K562 treated with DMSO at 1 percent for 48 hours (cell line): ENCODE measurements around the gene MAGEB6B. TPM values are rescaled to one million over a fixed set of nuclear protein-coding genes. Genes with fewer than 3 reads are reported as not detected.

ENCODE experiments used
- total RNA-seq: library from RNA; unstranded; fragments of 300-600 nt; gene quantifications from 2 replicates; pipeline ENCODE4 v1.2.3, GENCODE V29; 2022; ENCODE audit warnings: low replicate concordance; ENCODE audit errors: extremely low read depth

Gene MAGEB6B
- total RNA-seq = not detected in 2 replicates

GRCh38 chrX:26160301-26160700 lies at the start of gene MAGEB6B:
TSS of gene MAGEB6B (plus strand) at chrX:26160601. CDS start at chrX:26160601, 0 bp downstream.

GRCh38 chrX:26138274-26138673 lies 22.1 kb upstream of the MAGEB6B start, which contains the start of gene MAGEB18:
TSS of gene MAGEB18 (plus strand) at chrX:26138343. CDS start at chrX:26138986, 643 bp downstream.

GRCh38 chrX:26192204-26192603 lies 31.8 kb downstream of the MAGEB6B start, which contains the start of gene MAGEB6:
TSS of gene MAGEB6 (plus strand) at chrX:26192440. CDS start at chrX:26193847, 1,407 bp downstream.

Other genes starting within 250 kb of the MAGEB6B start
- gene MAGEB18, start 22.3 kb upstream of the MAGEB6B start, total RNA-seq = not detected in 2 replicates
- gene MAGEB6, start 31.8 kb downstream of the MAGEB6B start, total RNA-seq = not detected in 2 replicates
- not detected in 2 replicates for gene MAGEB5, start 55.6 kb downstream of the MAGEB6B start, total RNA-seq